NT2/D1 (cell line): ENCODE data around the gene S100A14.

Source experiments
- DNase-seq: peaks from one replicate; pipeline ENCODE4 v3.0.0-alpha.2; 2011; ENCODE audit warnings: low read depth, low spot score
- H3K27me3 ChIP-seq: 2 replicates; pipeline ENCODE4 v1.6.0; 2011; ENCODE audit warnings: mild to moderate bottlenecking; ENCODE audit not compliant: insufficient read length, insufficient read depth
- H3K36me3 ChIP-seq: 2 replicates; pipeline ENCODE4 v1.6.1; 2011; ENCODE audit warnings: mild to moderate bottlenecking, low read length, mixed read lengths; ENCODE audit not compliant: insufficient read depth, insufficient read length
- H3K4me1 ChIP-seq: 2 replicates; pipeline ENCODE4 v1.5.1; 2011; ENCODE audit not compliant: insufficient read depth, insufficient read length
- H3K4me3 ChIP-seq: 2 replicates; pipeline ENCODE4 v1.5.1; 2011; ENCODE audit warnings: low read depth; ENCODE audit not compliant: insufficient read length
- H3K9ac ChIP-seq: 2 replicates; pipeline ENCODE4 v1.6.0; 2011; ENCODE audit warnings: low read depth; ENCODE audit not compliant: insufficient read length
- H3K9me3 ChIP-seq: 2 replicates; pipeline ENCODE4 v1.5.1; 2011; ENCODE audit warnings: mild to moderate bottlenecking, low read length; ENCODE audit not compliant: insufficient read depth
- SUZ12 ChIP-seq: IDR thresholded peaks from 2 replicates; pipeline ENCODE4 v1.6.1; 2011; ENCODE audit not compliant: insufficient read length, insufficient read depth; ENCODE audit errors: extremely low read depth
- YY1 ChIP-seq: IDR thresholded peaks from 2 replicates; pipeline ENCODE4 v1.6.1; 2011; ENCODE audit not compliant: insufficient read length, insufficient read depth
- ZNF274 ChIP-seq: IDR thresholded peaks from 2 replicates; pipeline ENCODE4 v1.6.1; 2011; ENCODE audit warnings: mild to moderate bottlenecking, low read depth, low read length

Gene S100A14

DNA sequence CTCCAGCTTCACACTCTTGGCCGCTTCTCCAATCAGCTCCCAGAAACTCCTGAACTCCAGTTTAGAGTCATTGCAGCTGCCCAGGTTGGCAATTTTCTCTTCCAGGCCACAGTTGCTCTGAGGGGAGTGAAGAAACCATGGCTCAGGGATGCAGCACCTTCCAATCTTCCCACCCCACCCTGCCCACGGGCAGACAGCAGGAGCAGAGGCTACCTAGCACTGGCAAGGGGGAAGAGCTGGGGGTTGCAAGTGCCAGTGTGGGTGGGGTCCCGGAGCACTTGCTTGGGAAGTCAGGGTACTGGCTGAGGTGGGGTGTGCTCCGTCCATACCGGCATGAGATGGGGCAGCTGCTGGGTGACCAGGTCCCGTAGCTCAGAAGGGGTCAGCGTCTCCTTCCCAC lies 1.2 kb downstream of the S100A14 start:
- H3K36me3 ChIP-seq: peaks cover 24% of the 10 kb centered on the region
- peaks cover 3% of the 10 kb centered on the region for H3K27me3 ChIP-seq
- no peak overlapping the region for H3K9ac ChIP-seq
- H3K4me3 ChIP-seq: no peak overlapping the region
- DNase-seq: no peak
- H3K9me3 ChIP-seq: 0 out of 2 replicates have a peak, but pooled peaks cover 3% of the 10 kb centered on the region
- no peak for TF ChIP-seq SUZ12
- TF ChIP-seq YY1: no peak
- no peak for TF ChIP-seq ZNF274
- H3K4me1 ChIP-seq: peaks cover 43% of the 10 kb centered on the region

DNA sequence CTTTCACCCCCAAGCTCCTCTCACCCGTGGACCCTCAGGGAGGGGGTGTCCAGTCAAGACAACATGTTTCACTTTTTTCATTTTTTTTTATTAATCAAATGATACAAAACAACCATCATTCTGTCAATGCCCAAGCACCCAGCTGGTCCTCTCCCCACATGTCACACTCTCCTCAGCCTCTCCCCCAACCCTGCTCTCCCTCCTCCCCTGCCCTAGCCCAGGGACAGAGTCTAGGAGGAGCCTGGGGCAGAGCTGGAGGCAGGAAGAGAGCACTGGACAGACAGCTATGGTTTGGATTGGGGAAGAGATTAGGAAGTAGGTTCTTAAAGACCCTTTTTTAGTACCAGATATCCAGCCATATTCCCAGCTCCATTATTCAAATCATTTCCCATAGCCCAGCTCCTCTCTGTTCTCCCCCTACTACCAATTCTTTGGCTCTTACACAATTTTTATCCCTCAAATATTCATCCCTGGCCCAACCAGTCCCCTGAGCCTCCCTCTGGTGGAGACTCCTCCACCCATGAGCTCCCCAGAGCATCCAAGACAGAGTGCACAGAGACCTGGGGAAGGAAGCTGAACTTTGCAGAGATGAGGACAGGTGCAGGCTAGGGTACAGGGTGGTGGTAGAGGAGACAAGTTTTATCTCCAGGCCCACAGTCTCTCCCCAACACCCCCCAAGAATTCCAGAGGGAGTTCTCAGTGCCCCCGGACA lies 1.8 kb downstream of the S100A14 start:
- TF ChIP-seq ZNF274 (no peak), SUZ12 (no peak), YY1 (no peak)
- peaks cover 48% of the 10 kb centered on the region for H3K4me1 ChIP-seq
- no peak for DNase-seq
- H3K27me3 ChIP-seq: peaks cover 3% of the 10 kb centered on the region
- H3K9me3 ChIP-seq: no peaks in the 10 kb centered on the region
- H3K36me3 ChIP-seq: peaks cover 19% of the 10 kb centered on the region
- no peak overlapping the region for H3K4me3 ChIP-seq
- H3K9ac ChIP-seq: no peak overlapping the region

DNA sequence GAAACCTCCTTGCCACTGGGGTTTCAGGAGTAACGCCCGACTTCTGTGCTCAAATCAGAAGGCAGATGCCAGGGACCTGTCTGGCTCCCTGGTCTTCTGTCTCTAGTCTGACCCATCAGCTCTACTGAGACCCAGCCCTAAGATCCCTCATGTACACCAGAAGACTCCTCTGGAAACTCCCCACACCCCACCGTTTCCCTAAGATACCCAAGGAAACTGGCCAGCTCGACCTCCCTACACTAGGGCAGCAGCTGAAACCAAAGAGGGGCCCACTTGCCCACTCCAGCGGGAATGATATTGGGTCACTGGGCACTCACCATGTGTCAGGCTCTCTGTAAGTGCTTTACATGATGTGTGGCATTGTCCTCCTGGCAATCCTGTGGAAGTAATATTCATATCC lies 2.7 kb downstream of the S100A14 start:
- H3K27me3 ChIP-seq: peaks cover 3% of the 10 kb centered on the region
- H3K9ac ChIP-seq: peak overlapping the region; percentile 39
- TF ChIP-seq ZNF274 (no peak), YY1 (no peak), SUZ12 (no peak)
- no peak overlapping the region for H3K4me3 ChIP-seq
- H3K36me3 ChIP-seq: peaks cover 10% of the 10 kb centered on the region
- DNase-seq: no peak
- H3K9me3 ChIP-seq: no peaks in the 10 kb centered on the region
- peaks cover 55% of the 10 kb centered on the region for H3K4me1 ChIP-seq

DNA sequence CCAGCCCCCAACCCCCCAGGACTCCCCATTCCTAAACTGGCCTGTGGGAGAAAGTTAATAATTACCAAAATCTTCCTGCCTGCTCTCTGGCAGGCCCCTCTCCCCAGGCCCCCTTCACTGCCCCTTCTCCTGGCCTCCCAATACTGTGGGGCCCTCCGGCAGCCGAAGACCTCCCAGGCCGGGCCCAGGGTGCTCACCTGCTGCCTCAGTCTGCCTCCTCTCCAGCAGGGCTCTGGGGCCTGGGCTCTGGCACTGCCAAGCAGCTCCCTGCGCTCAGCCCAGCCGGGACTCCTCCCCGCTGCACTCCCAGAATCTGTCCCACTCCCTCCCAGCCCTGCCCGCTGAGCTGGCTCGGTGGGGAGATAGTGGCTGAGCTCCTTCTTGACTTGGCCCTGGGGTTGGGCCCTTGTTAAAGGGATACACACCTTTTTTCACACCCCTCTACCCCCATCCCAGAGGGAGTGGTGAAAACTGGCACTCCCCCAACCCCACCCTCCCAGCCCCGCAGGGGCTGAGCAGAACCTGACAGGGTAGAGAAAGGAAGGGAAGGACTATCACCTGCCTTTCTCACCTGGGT lies 3.3 kb downstream of the S100A14 start, which contains the start of gene S100A16:
TSS of gene S100A16 (minus strand) at position 383 of the 577 bp plus-strand sequence. CDS start 4,986 bp downstream, outside the sequence.
- Histone ChIP-seq H3K36me3 (peaks cover 7% of the 10 kb centered on the region), H3K4me1 (peaks cover 60% of the 10 kb centered on the region), H3K4me3 (peak within 1 kb of the TSS; percentile 63), H3K27me3 (peaks cover 3% of the 10 kb centered on the region), H3K9me3 (no peaks in the 10 kb centered on the region), H3K9ac (peak within 1 kb of the TSS; percentile 86)
- no peak for TF ChIP-seq SUZ12
- no peak for DNase-seq

DNA sequence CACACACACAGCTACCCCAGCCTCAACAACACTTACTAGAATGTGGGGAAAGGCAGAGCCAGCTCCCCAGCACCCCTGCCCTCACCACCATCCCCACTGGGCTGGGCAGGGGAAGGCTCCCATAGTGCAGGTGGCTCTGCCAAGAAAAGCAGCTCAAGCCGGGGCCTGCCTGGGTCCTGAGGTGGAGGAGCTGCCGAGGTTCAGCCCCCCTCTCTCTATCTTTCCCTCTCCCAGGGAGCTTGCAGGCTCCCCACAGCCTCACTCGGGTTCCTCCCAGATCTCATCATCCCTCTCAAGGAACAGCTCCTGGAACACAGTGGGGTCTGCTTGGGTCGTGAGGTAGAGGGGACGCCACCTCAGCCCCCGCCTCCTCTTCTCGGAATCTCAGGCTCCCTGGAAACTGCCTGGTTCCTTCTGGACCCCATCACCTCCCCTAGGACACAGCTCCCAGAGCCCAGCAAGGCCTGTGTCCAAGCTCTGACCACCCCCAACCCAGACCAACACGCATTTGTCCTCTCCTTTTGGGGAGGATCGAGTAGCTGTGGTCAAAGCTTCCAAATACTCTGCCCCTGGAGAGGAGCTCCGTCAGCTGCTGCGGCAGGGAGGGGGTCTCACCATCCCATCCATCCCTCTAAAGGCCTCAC lies 3.9 kb downstream of the S100A14 start:
- peak overlapping the region; percentile 63 for H3K4me3 ChIP-seq
- H3K4me1 ChIP-seq: peaks cover 62% of the 10 kb centered on the region
- H3K9ac ChIP-seq: peak overlapping the region; percentile 86

DNA sequence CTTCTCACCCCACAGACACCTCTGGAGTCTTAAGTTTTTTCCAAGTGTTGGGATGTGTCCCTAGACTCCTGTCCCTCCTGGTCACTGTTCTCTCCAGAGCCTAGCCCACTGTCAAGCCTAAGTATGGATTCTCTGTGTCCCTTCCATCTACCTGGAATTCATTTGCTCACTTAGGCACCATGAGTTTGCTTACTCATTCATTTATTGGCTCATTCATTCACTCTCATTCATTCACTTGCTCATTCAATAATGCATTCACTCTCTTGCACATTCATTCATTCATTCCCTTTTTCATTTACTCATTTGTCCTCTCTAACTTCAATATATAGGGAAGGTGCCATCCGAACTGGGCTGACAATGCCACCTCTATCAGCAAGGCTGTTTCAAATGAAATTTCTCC lies 4.8 kb downstream of the S100A14 start:
- no peak overlapping the region for H3K4me3 ChIP-seq
- H3K9ac ChIP-seq: no peak overlapping the region
- no peak for TF ChIP-seq ZNF274
- TF ChIP-seq YY1: no peak
- TF ChIP-seq SUZ12: no peak
- no peaks in the 10 kb centered on the region for H3K9me3 ChIP-seq
- peaks cover 3% of the 10 kb centered on the region for H3K27me3 ChIP-seq
- H3K36me3 ChIP-seq: peaks cover 18% of the 10 kb centered on the region
- no peak for DNase-seq
- H3K4me1 ChIP-seq: peaks cover 58% of the 10 kb centered on the region

More for the DNA sequence above, 3.9 kb downstream of the S100A14 start:
- Histone ChIP-seq H3K27me3 (peaks cover 3% of the 10 kb centered on the region), H3K9me3 (no peaks in the 10 kb centered on the region), H3K36me3 (peaks cover 9% of the 10 kb centered on the region)
- no peak for DNase-seq
- TF ChIP-seq SUZ12: no peak
- no peak for TF ChIP-seq YY1
- TF ChIP-seq ZNF274: no peak

DNA sequence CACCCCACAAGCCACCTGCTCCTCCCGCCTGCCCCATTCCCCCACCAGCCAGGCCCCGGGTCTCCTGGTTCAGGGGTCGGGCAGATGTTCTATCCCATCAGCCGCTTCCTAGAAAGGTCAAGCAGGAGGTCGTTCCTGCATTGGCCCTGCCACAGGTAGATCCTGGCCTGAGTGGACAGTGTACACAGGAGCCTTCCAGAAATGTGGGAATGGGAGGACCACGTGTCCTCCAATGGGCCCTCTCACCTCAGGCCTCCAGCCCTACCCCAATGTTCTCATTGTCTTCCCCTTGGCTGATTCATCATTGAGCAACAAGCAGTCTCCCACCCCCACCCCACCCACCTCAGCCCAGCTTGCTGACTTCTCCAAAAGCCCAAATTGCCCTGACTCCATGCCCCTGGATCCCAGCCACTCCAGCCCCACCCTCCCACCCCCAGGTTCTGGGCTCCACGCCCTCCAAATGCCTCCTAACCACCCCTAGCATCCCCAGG lies 5.3 kb downstream of the S100A14 start:
- Histone ChIP-seq H3K36me3 (peaks cover 23% of the 10 kb centered on the region), H3K4me1 (peaks cover 55% of the 10 kb centered on the region), H3K27me3 (peaks cover 3% of the 10 kb centered on the region), H3K9ac (no peak overlapping the region), H3K9me3 (no peaks in the 10 kb centered on the region), H3K4me3 (no peak overlapping the region)
- DNase-seq: no peak
- TF ChIP-seq ZNF274 (no peak), YY1 (no peak), SUZ12 (no peak)
